Measurements from ENCODE around the gene NOMO2.
"Not testable (repeated sequence)": the region's sequence is repeated elsewhere in the genome, so short reads cannot be mapped to it uniquely, and the experiment has no call there.

DNA sequence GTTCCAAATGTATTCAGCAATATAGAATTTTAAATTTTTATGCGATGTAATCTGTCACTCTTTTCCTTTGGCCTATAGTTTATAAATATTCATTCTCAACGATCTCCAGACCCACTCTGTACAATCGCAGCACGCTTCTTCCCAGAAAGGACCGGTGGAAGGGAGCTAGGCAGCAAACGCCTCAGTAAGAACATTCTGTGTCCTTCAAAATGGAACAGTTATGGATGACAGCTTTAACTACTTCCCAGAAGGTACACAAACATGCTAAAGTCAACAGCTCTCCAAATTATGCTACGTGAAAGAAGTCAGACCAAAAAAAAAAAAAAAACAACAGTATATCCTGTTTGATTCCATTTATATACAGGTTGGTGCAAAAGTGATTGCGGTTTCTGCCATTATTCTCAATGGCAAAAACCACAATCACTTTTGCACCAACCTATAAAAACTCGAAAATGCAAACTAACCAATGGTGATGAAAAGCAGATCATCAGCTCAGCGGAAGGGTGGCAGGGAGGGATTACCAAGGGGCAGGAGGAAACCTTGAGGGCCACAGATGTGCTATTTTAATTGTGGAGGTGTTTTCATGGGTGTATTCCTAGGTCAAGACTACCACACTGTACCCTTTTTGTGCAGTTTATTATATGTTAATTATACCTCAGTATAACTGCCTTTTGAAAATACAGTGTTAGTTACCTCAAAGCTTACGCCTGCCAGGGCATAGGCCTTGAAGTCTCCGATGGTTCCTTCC is 43.2 kb downstream of the NOMO2 start:
- TF ChIP-seq, protein P1, sequence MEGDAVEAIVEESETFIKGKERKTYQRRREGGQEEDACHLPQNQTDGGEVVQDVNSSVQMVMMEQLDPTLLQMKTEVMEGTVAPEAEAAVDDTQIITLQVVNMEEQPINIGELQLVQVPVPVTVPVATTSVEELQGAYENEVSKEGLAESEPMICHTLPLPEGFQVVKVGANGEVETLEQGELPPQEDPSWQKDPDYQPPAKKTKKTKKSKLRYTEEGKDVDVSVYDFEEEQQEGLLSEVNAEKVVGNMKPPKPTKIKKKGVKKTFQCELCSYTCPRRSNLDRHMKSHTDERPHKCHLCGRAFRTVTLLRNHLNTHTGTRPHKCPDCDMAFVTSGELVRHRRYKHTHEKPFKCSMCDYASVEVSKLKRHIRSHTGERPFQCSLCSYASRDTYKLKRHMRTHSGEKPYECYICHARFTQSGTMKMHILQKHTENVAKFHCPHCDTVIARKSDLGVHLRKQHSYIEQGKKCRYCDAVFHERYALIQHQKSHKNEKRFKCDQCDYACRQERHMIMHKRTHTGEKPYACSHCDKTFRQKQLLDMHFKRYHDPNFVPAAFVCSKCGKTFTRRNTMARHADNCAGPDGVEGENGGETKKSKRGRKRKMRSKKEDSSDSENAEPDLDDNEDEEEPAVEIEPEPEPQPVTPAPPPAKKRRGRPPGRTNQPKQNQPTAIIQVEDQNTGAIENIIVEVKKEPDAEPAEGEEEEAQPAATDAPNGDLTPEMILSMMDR (IDR thresholded peaks at IDR 0.05; ENCODE audit: low read depth, low read length, missing input control), result not testable (repeated sequence)
- not testable (repeated sequence) for TF ChIP-seq SP1, YY1, RAD21 (IDR thresholded peaks at IDR 0.05)
- TF ChIP-seq, protein P2, sequence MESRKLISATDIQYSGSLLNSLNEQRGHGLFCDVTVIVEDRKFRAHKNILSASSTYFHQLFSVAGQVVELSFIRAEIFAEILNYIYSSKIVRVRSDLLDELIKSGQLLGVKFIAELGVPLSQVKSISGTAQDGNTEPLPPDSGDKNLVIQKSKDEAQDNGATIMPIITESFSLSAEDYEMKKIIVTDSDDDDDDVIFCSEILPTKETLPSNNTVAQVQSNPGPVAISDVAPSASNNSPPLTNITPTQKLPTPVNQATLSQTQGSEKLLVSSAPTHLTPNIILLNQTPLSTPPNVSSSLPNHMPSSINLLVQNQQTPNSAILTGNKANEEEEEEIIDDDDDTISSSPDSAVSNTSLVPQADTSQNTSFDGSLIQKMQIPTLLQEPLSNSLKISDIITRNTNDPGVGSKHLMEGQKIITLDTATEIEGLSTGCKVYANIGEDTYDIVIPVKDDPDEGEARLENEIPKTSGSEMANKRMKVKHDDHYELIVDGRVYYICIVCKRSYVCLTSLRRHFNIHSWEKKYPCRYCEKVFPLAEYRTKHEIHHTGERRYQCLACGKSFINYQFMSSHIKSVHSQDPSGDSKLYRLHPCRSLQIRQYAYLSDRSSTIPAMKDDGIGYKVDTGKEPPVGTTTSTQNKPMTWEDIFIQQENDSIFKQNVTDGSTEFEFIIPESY (IDR thresholded peaks at IDR 0.05), result not testable (repeated sequence)

All from liver (tissue), 3 donors.